ENCODE data around the gene SYNGR2. TPM values are rescaled to one million over a fixed set of nuclear protein-coding genes. Genes with fewer than 3 reads are reported as not detected.

The SYNGR2 gene
- total and polyA plus RNA-seq, 9 of the 15 experiments (the other 6 are each of a cell fraction or from before 2014, with no cell fraction given), result 1.4 to 173 (median 87.8) TPM

DNA sequence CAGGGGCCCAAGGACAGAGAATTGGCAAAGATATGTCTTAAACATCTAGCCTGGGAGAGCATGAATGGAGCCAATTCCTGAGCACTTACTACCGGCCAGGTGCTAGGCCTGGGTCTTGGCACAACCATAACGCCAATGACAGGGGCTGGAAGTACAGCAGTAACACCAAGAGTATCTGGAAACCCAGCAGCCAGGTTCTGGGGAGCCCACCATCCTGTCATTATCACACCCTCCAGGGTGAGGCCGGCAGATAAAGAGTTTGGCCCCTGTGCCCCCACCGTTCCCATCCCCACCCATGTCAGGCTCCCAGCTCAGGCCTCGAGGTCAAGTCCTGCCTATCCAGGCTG lies 38.3 kb upstream of the SYNGR2 start (continued):
- TF ChIP-seq, protein P1, sequence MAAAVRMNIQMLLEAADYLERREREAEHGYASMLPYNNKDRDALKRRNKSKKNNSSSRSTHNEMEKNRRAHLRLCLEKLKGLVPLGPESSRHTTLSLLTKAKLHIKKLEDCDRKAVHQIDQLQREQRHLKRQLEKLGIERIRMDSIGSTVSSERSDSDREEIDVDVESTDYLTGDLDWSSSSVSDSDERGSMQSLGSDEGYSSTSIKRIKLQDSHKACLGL (CRISPR knock-in tag; IDR thresholded peaks at IDR 0.05; ENCODE audit: borderline replicate concordance, poor library complexity, severe bottlenecking), result no peak
- TF ChIP-seq ZZZ3 (IDR thresholded peaks at IDR 0.05) (no peak), KAT2B (IDR thresholded peaks at IDR 0.05; ENCODE audit: low read depth, low read length) (no peak), HDAC6 (IDR thresholded peaks at IDR 0.05; ENCODE audit: low read depth, low read length) (no peak), JUND (IDR thresholded peaks at IDR 0.05; ENCODE audit: borderline replicate concordance, low read depth, low read length) (no peak), JUND (tag; IDR thresholded peaks at IDR 0.05; ENCODE audit: borderline replicate concordance, low read depth, low read length) (no peak), ZNF507 (tag; conservative IDR thresholded peaks at IDR 0.05) (no peak), SRSF7 (optimal IDR thresholded peaks at IDR 0.05; ENCODE audit: low read depth, low read length) (no peak), HDAC3 (IDR thresholded peaks at IDR 0.05; ENCODE audit: borderline replicate concordance, partially characterized antibody) (no peak), ZNF134 (CRISPR knock-in tag; conservative IDR thresholded peaks at IDR 0.05) (no peak), ETV1 (tag; conservative IDR thresholded peaks at IDR 0.05; ENCODE audit: low read depth) (no peak)
- TF ChIP-seq, protein P2, sequence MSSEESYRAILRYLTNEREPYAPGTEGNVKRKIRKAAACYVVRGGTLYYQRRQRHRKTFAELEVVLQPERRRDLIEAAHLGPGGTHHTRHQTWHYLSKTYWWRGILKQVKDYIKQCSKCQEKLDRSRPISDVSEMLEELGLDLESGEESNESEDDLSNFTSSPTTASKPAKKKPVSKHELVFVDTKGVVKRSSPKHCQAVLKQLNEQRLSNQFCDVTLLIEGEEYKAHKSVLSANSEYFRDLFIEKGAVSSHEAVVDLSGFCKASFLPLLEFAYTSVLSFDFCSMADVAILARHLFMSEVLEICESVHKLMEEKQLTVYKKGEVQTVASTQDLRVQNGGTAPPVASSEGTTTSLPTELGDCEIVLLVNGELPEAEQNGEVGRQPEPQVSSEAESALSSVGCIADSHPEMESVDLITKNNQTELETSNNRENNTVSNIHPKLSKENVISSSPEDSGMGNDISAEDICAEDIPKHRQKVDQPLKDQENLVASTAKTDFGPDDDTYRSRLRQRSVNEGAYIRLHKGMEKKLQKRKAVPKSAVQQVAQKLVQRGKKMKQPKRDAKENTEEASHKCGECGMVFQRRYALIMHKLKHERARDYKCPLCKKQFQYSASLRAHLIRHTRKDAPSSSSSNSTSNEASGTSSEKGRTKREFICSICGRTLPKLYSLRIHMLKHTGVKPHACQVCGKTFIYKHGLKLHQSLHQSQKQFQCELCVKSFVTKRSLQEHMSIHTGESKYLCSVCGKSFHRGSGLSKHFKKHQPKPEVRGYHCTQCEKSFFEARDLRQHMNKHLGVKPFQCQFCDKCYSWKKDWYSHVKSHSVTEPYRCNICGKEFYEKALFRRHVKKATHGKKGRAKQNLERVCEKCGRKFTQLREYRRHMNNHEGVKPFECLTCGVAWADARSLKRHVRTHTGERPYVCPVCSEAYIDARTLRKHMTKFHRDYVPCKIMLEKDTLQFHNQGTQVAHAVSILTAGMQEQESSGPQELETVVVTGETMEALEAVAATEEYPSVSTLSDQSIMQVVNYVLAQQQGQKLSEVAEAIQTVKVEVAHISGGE (CRISPR knock-in tag; IDR thresholded peaks at IDR 0.05), result no peak; a peak in 1 of 6 replicates
- TF ChIP-seq, protein P3, sequence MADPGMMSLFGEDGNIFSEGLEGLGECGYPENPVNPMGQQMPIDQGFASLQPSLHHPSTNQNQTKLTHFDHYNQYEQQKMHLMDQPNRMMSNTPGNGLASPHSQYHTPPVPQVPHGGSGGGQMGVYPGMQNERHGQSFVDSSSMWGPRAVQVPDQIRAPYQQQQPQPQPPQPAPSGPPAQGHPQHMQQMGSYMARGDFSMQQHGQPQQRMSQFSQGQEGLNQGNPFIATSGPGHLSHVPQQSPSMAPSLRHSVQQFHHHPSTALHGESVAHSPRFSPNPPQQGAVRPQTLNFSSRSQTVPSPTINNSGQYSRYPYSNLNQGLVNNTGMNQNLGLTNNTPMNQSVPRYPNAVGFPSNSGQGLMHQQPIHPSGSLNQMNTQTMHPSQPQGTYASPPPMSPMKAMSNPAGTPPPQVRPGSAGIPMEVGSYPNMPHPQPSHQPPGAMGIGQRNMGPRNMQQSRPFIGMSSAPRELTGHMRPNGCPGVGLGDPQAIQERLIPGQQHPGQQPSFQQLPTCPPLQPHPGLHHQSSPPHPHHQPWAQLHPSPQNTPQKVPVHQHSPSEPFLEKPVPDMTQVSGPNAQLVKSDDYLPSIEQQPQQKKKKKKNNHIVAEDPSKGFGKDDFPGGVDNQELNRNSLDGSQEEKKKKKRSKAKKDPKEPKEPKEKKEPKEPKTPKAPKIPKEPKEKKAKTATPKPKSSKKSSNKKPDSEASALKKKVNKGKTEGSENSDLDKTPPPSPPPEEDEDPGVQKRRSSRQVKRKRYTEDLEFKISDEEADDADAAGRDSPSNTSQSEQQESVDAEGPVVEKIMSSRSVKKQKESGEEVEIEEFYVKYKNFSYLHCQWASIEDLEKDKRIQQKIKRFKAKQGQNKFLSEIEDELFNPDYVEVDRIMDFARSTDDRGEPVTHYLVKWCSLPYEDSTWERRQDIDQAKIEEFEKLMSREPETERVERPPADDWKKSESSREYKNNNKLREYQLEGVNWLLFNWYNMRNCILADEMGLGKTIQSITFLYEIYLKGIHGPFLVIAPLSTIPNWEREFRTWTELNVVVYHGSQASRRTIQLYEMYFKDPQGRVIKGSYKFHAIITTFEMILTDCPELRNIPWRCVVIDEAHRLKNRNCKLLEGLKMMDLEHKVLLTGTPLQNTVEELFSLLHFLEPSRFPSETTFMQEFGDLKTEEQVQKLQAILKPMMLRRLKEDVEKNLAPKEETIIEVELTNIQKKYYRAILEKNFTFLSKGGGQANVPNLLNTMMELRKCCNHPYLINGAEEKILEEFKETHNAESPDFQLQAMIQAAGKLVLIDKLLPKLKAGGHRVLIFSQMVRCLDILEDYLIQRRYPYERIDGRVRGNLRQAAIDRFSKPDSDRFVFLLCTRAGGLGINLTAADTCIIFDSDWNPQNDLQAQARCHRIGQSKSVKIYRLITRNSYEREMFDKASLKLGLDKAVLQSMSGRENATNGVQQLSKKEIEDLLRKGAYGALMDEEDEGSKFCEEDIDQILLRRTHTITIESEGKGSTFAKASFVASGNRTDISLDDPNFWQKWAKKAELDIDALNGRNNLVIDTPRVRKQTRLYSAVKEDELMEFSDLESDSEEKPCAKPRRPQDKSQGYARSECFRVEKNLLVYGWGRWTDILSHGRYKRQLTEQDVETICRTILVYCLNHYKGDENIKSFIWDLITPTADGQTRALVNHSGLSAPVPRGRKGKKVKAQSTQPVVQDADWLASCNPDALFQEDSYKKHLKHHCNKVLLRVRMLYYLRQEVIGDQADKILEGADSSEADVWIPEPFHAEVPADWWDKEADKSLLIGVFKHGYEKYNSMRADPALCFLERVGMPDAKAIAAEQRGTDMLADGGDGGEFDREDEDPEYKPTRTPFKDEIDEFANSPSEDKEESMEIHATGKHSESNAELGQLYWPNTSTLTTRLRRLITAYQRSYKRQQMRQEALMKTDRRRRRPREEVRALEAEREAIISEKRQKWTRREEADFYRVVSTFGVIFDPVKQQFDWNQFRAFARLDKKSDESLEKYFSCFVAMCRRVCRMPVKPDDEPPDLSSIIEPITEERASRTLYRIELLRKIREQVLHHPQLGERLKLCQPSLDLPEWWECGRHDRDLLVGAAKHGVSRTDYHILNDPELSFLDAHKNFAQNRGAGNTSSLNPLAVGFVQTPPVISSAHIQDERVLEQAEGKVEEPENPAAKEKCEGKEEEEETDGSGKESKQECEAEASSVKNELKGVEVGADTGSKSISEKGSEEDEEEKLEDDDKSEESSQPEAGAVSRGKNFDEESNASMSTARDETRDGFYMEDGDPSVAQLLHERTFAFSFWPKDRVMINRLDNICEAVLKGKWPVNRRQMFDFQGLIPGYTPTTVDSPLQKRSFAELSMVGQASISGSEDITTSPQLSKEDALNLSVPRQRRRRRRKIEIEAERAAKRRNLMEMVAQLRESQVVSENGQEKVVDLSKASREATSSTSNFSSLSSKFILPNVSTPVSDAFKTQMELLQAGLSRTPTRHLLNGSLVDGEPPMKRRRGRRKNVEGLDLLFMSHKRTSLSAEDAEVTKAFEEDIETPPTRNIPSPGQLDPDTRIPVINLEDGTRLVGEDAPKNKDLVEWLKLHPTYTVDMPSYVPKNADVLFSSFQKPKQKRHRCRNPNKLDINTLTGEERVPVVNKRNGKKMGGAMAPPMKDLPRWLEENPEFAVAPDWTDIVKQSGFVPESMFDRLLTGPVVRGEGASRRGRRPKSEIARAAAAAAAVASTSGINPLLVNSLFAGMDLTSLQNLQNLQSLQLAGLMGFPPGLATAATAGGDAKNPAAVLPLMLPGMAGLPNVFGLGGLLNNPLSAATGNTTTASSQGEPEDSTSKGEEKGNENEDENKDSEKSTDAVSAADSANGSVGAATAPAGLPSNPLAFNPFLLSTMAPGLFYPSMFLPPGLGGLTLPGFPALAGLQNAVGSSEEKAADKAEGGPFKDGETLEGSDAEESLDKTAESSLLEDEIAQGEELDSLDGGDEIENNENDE (IDR thresholded peaks at IDR 0.05; ENCODE audit: low read depth, low read length), result no peak

Measured in K562 (cell line).